HG03097 (cell line): ENCODE measurements around the gene NTN1.
"Not testable (repeated sequence)": the region's sequence is repeated elsewhere in the genome, so short reads cannot be mapped to it uniquely, and the experiment has no call there.

Experiments
- ATAC-seq: cut with Tn5 transposase; IDR thresholded peaks from one replicate; pipeline ENCODE4 v1.9.1; 2021; ENCODE audit not compliant: unreplicated experiment, low FRiP score

The NTN1 gene

GRCh38 chr17:9239793-9240658, 218.7 kb downstream of the NTN1 start:
- peak; percentile 48 for ATAC-seq

GRCh38 chr17:9240659-9241370, 219.5 kb downstream of the NTN1 start:
- ATAC-seq, result no peak

GRCh38 chr17:9241371-9241712, 220.0 kb downstream of the NTN1 start:
- ATAC-seq, result no peak

- ATAC-seq, result no peak
Measured at GRCh38 chr17:9241774-9242496, 220.6 kb downstream of the NTN1 start.

GRCh38 chr17:9242497-9242881, 221.2 kb downstream of the NTN1 start:
- no peak for ATAC-seq

- no peak for ATAC-seq
Measured at GRCh38 chr17:9242983-9243382, 221.7 kb downstream of the NTN1 start.

- no peak for ATAC-seq
Measured at GRCh38 chr17:9244066-9245052, 223.0 kb downstream of the NTN1 start.

GRCh38 chr17:9247401-9247938, 226.2 kb downstream of the NTN1 start:
- no peak for ATAC-seq

- no peak for ATAC-seq
Measured at GRCh38 chr17:9249245-9249953, 228.1 kb downstream of the NTN1 start.

- no peak for ATAC-seq
Measured at GRCh38 chr17:9251273-9251672, 230.0 kb downstream of the NTN1 start.

- ATAC-seq, result no peak
Measured at GRCh38 chr17:9253308-9253707, 232.0 kb downstream of the NTN1 start.

GRCh38 chr17:9254841-9255240, 233.5 kb downstream of the NTN1 start:
- ATAC-seq, result no peak

- no peak for ATAC-seq
Measured at GRCh38 chr17:9255833-9256232, 234.5 kb downstream of the NTN1 start.

- no peak for ATAC-seq
Measured at GRCh38 chr17:9256361-9256750, 235.0 kb downstream of the NTN1 start.

- no peak for ATAC-seq
Measured at GRCh38 chr17:9256751-9257629, 235.7 kb downstream of the NTN1 start.

GRCh38 chr17:9257630-9257965, 236.3 kb downstream of the NTN1 start:
- ATAC-seq, result not testable (repeated sequence)

GRCh38 chr17:9258115-9259015, 237.1 kb downstream of the NTN1 start:
- ATAC-seq, result no peak

- ATAC-seq, result no peak
Measured at GRCh38 chr17:9259419-9259818, 238.1 kb downstream of the NTN1 start.
